Esophagus squamous epithelium (tissue), 4 donors: ENCODE results near the gene SPTAN1.

ENCODE experiments used
- CTCF ChIP-seq, 6 experiments: fragments of 450-650 bp in 4 of 6; fragments of 200-600 bp in 2 of 6; sonication (generic) in 2 of 6; IDR thresholded peaks; one replicate each; pipeline ENCODE4 v1.5.1; 2016 to 2019; ENCODE audit warnings: antibody characterized with exemption in 6 of 6, mild to moderate bottlenecking in 4 of 6, moderate library complexity in 4 of 6
- POLR2A ChIP-seq, 4 donors: fragments of 450-650 bp; IDR thresholded peaks; one replicate each; pipeline ENCODE4 v1.6.1; 2017; ENCODE audit warnings: antibody characterized with exemption in 4 of 4, mild to moderate bottlenecking in 4 of 4, moderate library complexity in 3 of 4

DNA sequence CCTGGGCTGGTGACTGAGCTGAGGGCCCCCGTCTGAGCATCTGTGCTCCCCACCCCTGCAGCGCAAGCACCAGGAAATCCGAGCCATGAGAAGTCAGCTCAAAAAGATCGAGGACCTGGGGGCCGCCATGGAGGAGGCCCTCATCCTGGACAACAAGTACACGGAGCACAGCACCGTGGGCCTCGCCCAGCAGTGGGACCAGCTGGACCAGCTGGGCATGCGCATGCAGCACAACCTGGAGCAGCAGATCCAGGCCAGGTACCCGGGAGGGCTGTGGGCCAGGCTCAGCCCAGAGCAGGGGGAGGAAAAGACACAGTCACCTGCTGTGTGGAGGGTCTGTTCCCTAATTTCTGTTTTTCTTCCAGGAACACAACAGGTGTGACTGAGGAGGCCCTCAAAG lies 79.7 kb downstream of the SPTAN1 start:
- TF ChIP-seq CTCF (IDR thresholded peaks at IDR 0.05) (no peak), POLR2A (IDR thresholded peaks at IDR 0.05) (no peak)
